Endodermal cell (in vitro differentiated cells): ENCODE results near the gene ARHGAP6. TPM values are rescaled to one million over a fixed set of nuclear protein-coding genes. Genes with fewer than 3 reads are reported as not detected.

Source experiments
- DNase-seq: peaks from one replicate; pipeline ENCODE4 v3.0.0-alpha.2; 2017
- H3K27ac ChIP-seq: 2 replicates; pipeline ENCODE4 v1.5.1; 2013; ENCODE audit warnings: mild to moderate bottlenecking, low read depth, low read length, moderate library complexity
- H3K27me3 ChIP-seq: 2 replicates; pipeline ENCODE4 v1.6.1; 2013; ENCODE audit warnings: mild to moderate bottlenecking, low read length, moderate library complexity; ENCODE audit not compliant: insufficient read depth, control insufficient read depth, poor library complexity, severe bottlenecking
- H3K36me3 ChIP-seq: 2 replicates; pipeline ENCODE4 v1.7.0; 2013; ENCODE audit warnings: mild to moderate bottlenecking, low read length, moderate library complexity; ENCODE audit not compliant: control insufficient read depth, insufficient read depth
- H3K4me1 ChIP-seq: one replicate; pipeline ENCODE4 v1.7.0; 2013; ENCODE audit warnings: low read length; ENCODE audit not compliant: control insufficient read depth, insufficient read depth
- H3K4me3 ChIP-seq: 2 replicates; pipeline ENCODE4 v1.5.1; 2013; ENCODE audit warnings: mild to moderate bottlenecking, low read length, moderate library complexity
- H3K9ac ChIP-seq: 2 replicates; pipeline ENCODE4 v1.6.1; 2013; ENCODE audit warnings: mild to moderate bottlenecking, low read length, moderate library complexity; ENCODE audit not compliant: poor library complexity, severe bottlenecking; ENCODE audit errors: extremely low read depth
- H3K9me3 ChIP-seq: 2 replicates; pipeline ENCODE4 v1.6.1; 2013; ENCODE audit warnings: mild to moderate bottlenecking, low read length, moderate library complexity; ENCODE audit not compliant: control insufficient read depth
- H3K27ac Mint-ChIP-seq: 2 replicates; pipeline ENCODE4 v1.8.0; 2020; ENCODE audit warnings: mixed read lengths
- H3K27me3 Mint-ChIP-seq: 2 replicates; pipeline ENCODE4 v1.8.0; 2021; ENCODE audit warnings: mild to moderate bottlenecking, mixed read lengths; ENCODE audit not compliant: insufficient read depth
- H3K36me3 Mint-ChIP-seq: 2 replicates; pipeline ENCODE4 v1.8.0; 2020; ENCODE audit warnings: low read depth, mixed read lengths
- H3K4me1 Mint-ChIP-seq: 2 replicates; pipeline ENCODE4 v1.8.0; 2020; ENCODE audit warnings: mixed read lengths
- H3K4me3 Mint-ChIP-seq: 2 replicates; pipeline ENCODE4 v1.8.0; 2020; ENCODE audit warnings: mild to moderate bottlenecking, moderate library complexity, mixed read lengths
- H3K9me3 Mint-ChIP-seq: 2 replicates; pipeline ENCODE4 v1.8.0; 2020; ENCODE audit warnings: mild to moderate bottlenecking, mixed read lengths
- CTCF ChIP-seq: fragments of 200-600 bp; sonication (generic); conservative IDR thresholded peaks from 2 replicates; pipeline ENCODE4 v1.5.0; 2021; ENCODE audit warnings: antibody characterized with exemption, mild to moderate bottlenecking
- WGBS, 2 experiments: methylation state at CpG; one replicate each; pipeline versions ENCODE4 v1.1.5 to v1.1.7; 2013; ENCODE audit warnings: missing lambda C conversion rate in 2 of 2, mixed read lengths in 1 of 2; ENCODE audit not compliant: insufficient coverage in 1 of 2, insufficient read length in 1 of 2; 5-methylcytosine and 5-hydroxymethylcytosine counted together
- total RNA-seq, 2 donors: library from RNA; stranded (reverse); fragmentation: NEBNext Ultra II Directional in 1 of 2; extraction: Animal tissue kit (Norgen Biotek cat#: 25700) in 1 of 2; gene quantifications; 2 replicates in 1 of 2; 3 replicates in 1 of 2; pipeline ENCODE4 v1.2.1, GENCODE V29; 2021

The ARHGAP6 gene
- total RNA-seq, 2 donors from 2014 or later = 0.48 to 0.73 TPM

GRCh38 chrX:11484290-11484689 lies 181.4 kb downstream of the ARHGAP6 start:
- no peaks in the 10 kb centered on the region for H3K9me3 ChIP-seq
- no peak overlapping the region for H3K27ac ChIP-seq
- H3K4me3 ChIP-seq = no peak overlapping the region
- Mint-ChIP-seq H3K4me1 (no peaks in the 10 kb centered on the region), H3K27ac (no peak overlapping the region), H3K4me3 (no peak overlapping the region), H3K27me3 (no peaks in the 10 kb centered on the region), H3K9me3 (peaks cover 39% of the 10 kb centered on the region), H3K36me3 (no peaks in the 10 kb centered on the region)
- no peak for DNase-seq
- H3K36me3 ChIP-seq = no peaks in the 10 kb centered on the region
- WGBS, 2 experiments = 90 to 96% methylated on average over 1 of the region's 1 CpG
- TF ChIP-seq CTCF = no peak
- H3K27me3 ChIP-seq = no peaks in the 10 kb centered on the region
- H3K4me1 ChIP-seq = no peaks in the 10 kb centered on the region
- H3K9ac ChIP-seq = no peak overlapping the region

GRCh38 chrX:11481035-11481434 lies 184.7 kb downstream of the ARHGAP6 start:
- Mint-ChIP-seq H3K27ac (no peak overlapping the region), H3K4me3 (no peak overlapping the region), H3K9me3 (peaks cover 34% of the 10 kb centered on the region), H3K27me3 (no peaks in the 10 kb centered on the region), H3K4me1 (no peaks in the 10 kb centered on the region), H3K36me3 (no peaks in the 10 kb centered on the region)
- no peak overlapping the region for H3K27ac ChIP-seq
- no peaks in the 10 kb centered on the region for H3K4me1 ChIP-seq
- no peak for DNase-seq
- WGBS, 2 experiments = 87% methylated on average over 3 of the region's 3 CpGs; no CpG with 5 or more reads in 1 of the 2 experiments
- TF ChIP-seq CTCF = no peak
- H3K9ac ChIP-seq = no peak overlapping the region
- H3K4me3 ChIP-seq = no peak overlapping the region
- no peaks in the 10 kb centered on the region for H3K27me3 ChIP-seq
- H3K36me3 ChIP-seq = no peaks in the 10 kb centered on the region
- no peaks in the 10 kb centered on the region for H3K9me3 ChIP-seq

- Mint-ChIP-seq H3K4me3 (no peak overlapping the region), H3K9me3 (peaks cover 36% of the 10 kb centered on the region), H3K27me3 (no peaks in the 10 kb centered on the region), H3K27ac (no peak overlapping the region), H3K36me3 (no peaks in the 10 kb centered on the region), H3K4me1 (no peaks in the 10 kb centered on the region)
- no peak overlapping the region for H3K27ac ChIP-seq
- H3K4me3 ChIP-seq = no peak overlapping the region
- H3K9ac ChIP-seq = no peak overlapping the region
- no peak for DNase-seq
- H3K4me1 ChIP-seq = no peaks in the 10 kb centered on the region
- no peaks in the 10 kb centered on the region for H3K27me3 ChIP-seq
- no peaks in the 10 kb centered on the region for H3K36me3 ChIP-seq
- no peak for TF ChIP-seq CTCF
- no peaks in the 10 kb centered on the region for H3K9me3 ChIP-seq
Observed at GRCh38 chrX:11480626-11481025, 185.1 kb downstream of the ARHGAP6 start.
